ENCODE measurements around the gene UBE2I.

DNA sequence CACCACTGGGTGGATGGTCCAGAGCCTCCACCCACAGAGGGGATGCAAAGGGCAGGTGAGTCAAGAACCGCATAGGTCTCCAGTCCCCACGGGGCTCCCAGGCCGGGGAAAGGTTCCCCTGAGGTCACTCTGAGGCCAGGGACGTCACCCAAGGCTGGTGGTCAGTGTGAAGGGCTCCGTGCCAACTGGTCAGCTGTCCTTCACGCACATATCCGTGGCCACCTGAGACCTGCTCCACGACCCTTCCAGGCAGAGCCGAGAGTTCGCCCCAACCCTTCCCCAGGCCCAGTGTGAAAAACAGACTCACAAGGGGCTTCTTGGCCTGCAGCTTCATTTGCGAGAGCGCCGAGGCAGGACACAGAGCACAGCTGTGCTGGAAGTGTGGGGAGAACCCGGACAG, 39.5 kb downstream of the UBE2I start:
- TF ChIP-seq CTCF (IDR thresholded peaks at IDR 0.05) (no peak), POLR2A (IDR thresholded peaks at IDR 0.05) (no peak)

Measured in Peyer's patch (tissue), 4 donors.